ENCODE results near the gene ADORA3. TPM values are rescaled to one million over a fixed set of nuclear protein-coding genes. Genes with fewer than 3 reads are reported as not detected.

The ADORA3 gene
- total RNA-seq, 1 experiment from 2014 or later = not detected

DNA sequence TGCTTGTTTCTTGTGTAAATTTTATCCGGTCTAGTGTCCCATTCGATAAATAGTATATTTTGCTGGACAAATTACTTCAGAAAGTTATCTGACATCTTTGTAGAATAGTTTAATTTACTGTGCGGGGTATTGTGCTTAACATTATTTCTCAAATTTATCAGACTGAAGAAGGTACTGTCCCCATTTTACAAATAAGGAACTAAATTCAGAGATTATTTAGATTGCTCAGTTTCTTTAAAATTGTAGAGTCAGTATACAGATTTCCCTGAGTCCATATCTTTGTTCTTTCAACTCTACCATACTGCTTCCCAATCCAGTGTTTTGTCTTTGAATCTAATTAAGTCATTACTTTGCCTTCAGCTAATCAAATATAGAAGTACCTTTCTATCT is 47.8 kb downstream of the ADORA3 start:
- TF ChIP-seq, protein P1, sequence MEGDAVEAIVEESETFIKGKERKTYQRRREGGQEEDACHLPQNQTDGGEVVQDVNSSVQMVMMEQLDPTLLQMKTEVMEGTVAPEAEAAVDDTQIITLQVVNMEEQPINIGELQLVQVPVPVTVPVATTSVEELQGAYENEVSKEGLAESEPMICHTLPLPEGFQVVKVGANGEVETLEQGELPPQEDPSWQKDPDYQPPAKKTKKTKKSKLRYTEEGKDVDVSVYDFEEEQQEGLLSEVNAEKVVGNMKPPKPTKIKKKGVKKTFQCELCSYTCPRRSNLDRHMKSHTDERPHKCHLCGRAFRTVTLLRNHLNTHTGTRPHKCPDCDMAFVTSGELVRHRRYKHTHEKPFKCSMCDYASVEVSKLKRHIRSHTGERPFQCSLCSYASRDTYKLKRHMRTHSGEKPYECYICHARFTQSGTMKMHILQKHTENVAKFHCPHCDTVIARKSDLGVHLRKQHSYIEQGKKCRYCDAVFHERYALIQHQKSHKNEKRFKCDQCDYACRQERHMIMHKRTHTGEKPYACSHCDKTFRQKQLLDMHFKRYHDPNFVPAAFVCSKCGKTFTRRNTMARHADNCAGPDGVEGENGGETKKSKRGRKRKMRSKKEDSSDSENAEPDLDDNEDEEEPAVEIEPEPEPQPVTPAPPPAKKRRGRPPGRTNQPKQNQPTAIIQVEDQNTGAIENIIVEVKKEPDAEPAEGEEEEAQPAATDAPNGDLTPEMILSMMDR (IDR thresholded peaks at IDR 0.05) = no peak
- TF ChIP-seq, protein P2, sequence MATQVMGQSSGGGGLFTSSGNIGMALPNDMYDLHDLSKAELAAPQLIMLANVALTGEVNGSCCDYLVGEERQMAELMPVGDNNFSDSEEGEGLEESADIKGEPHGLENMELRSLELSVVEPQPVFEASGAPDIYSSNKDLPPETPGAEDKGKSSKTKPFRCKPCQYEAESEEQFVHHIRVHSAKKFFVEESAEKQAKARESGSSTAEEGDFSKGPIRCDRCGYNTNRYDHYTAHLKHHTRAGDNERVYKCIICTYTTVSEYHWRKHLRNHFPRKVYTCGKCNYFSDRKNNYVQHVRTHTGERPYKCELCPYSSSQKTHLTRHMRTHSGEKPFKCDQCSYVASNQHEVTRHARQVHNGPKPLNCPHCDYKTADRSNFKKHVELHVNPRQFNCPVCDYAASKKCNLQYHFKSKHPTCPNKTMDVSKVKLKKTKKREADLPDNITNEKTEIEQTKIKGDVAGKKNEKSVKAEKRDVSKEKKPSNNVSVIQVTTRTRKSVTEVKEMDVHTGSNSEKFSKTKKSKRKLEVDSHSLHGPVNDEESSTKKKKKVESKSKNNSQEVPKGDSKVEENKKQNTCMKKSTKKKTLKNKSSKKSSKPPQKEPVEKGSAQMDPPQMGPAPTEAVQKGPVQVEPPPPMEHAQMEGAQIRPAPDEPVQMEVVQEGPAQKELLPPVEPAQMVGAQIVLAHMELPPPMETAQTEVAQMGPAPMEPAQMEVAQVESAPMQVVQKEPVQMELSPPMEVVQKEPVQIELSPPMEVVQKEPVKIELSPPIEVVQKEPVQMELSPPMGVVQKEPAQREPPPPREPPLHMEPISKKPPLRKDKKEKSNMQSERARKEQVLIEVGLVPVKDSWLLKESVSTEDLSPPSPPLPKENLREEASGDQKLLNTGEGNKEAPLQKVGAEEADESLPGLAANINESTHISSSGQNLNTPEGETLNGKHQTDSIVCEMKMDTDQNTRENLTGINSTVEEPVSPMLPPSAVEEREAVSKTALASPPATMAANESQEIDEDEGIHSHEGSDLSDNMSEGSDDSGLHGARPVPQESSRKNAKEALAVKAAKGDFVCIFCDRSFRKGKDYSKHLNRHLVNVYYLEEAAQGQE (IDR thresholded peaks at IDR 0.05; ENCODE audit: insufficient read depth in 1 of 2, low read depth in 2 of 2, low read length in 1 of 2) = no peak
- no peak for TF ChIP-seq TCF7L2 (IDR thresholded peaks at IDR 0.05; ENCODE audit: low read depth, low read length)
- TF ChIP-seq SIN3A (IDR thresholded peaks at IDR 0.05; ENCODE audit: borderline replicate concordance, insufficient read depth, low read depth, low read length) = no peak
- no peak for TF ChIP-seq POLR2AphosphoS5 (IDR thresholded peaks at IDR 0.05; ENCODE audit: low read depth, low read length)
- DNase-seq (ENCODE audit: low read depth, low spot score) = no peak
- H3K27ac ChIP-seq (ENCODE audit: low read length) = no peak overlapping the region
- no TSS peak for BruUV-seq (replicated peaks)
- ChIA-PET CTCF (no interaction called here), POLR2A (no interaction called here)
- H3K36me3 ChIP-seq (ENCODE audit: control insufficient read depth, insufficient read depth, low read length) = peaks cover 34% of the 10 kb centered on the region
- in situ Hi-C loops (cut with HindIII; ENCODE audit: low pct_unique_long_range_greater_than_20kb, low sequenced_read_pairs) = no loop called here
- intact Hi-C loops (cut with micrococcal nuclease; ENCODE audit: unreplicated experiment) = no loop called here
- no peaks in the 10 kb centered on the region for H3K9me3 ChIP-seq (ENCODE audit: control insufficient read depth, insufficient read depth, low read depth, low read length)
- H3K4me1 ChIP-seq (ENCODE audit: control insufficient read depth, insufficient read depth, low read length) = peaks cover 6% of the 10 kb centered on the region
- no peak overlapping the region for H3K4me3 ChIP-seq (ENCODE audit: low read depth in 2 of 2, low read length in 2 of 2)
- no peak for ATAC-seq
- no peaks in the 10 kb centered on the region for H3K27me3 ChIP-seq (ENCODE audit: control insufficient read depth, insufficient read depth, low read length)

DNA sequence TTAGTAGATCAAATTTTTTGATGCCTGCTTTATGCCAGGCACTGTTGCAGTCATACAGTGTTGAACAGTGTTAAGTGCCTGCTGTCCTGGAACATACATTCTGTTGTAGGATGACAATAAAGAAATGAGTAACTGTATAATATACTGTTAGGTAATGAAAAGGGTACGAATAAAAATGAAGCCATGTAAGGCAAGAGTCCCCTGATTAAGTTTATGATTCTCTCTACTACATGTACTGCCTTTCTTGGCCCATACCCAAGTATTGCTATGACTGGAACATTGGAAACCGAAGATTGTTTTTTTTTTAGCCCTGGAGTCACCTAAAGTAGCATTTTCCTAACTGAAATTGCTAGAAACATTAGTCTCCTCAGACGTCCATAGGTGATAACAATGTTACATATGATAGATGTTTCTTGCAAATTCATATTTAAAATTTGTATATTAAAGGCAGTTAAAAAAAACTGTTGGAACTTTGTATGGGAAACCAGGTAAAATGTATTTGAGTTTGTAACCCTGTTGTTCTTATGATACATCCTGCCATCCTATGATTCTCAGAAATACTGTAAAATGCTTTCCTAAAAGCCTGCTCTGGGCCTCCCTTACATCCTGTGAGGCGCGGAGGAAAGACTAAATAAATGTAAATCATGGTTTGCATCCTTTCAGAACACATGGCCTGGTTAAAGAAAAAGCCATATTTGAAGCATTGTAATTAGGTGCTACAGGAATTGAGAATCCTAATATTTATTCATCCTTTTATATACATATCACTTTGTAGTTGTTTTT is 48.4 kb downstream of the ADORA3 start:
- ATAC-seq = no peak
- H3K4me3 ChIP-seq (ENCODE audit: low read depth in 2 of 2, low read length in 2 of 2) = no peak overlapping the region
- ChIA-PET CTCF (no interaction called here), POLR2A (no interaction called here)
- no peaks in the 10 kb centered on the region for H3K9me3 ChIP-seq (ENCODE audit: control insufficient read depth, insufficient read depth, low read depth, low read length)
- H3K4me1 ChIP-seq (ENCODE audit: control insufficient read depth, insufficient read depth, low read length) = peaks cover 10% of the 10 kb centered on the region
- TF ChIP-seq SIN3A (IDR thresholded peaks at IDR 0.05; ENCODE audit: borderline replicate concordance, insufficient read depth, low read depth, low read length) = no peak
- TF ChIP-seq, protein P2 (IDR thresholded peaks at IDR 0.05; ENCODE audit: insufficient read depth in 1 of 2, low read depth in 2 of 2, low read length in 1 of 2) = no peak
- TF ChIP-seq TCF7L2 (IDR thresholded peaks at IDR 0.05; ENCODE audit: low read depth, low read length) = no peak
- TF ChIP-seq, protein P1 (IDR thresholded peaks at IDR 0.05) = no peak
- TF ChIP-seq POLR2AphosphoS5 (IDR thresholded peaks at IDR 0.05; ENCODE audit: low read depth, low read length) = no peak
- no peak for DNase-seq (ENCODE audit: low read depth, low spot score)
- BruUV-seq (replicated peaks) = no TSS peak
- H3K27me3 ChIP-seq (ENCODE audit: control insufficient read depth, insufficient read depth, low read length) = no peaks in the 10 kb centered on the region
- peaks cover 34% of the 10 kb centered on the region for H3K36me3 ChIP-seq (ENCODE audit: control insufficient read depth, insufficient read depth, low read length)
- no peak overlapping the region for H3K27ac ChIP-seq (ENCODE audit: low read length)
- in situ Hi-C loops (cut with HindIII; ENCODE audit: low pct_unique_long_range_greater_than_20kb, low sequenced_read_pairs) (no loop called here), intact Hi-C loops (cut with micrococcal nuclease; ENCODE audit: unreplicated experiment) (no loop called here)

Measured in Panc1 (cell line).